HUES64 (cell line): ENCODE results near the gene CYB561D1.

Source experiments
- H3K27ac ChIP-seq: 2 replicates; pipeline ENCODE4 v1.7.0; 2013; ENCODE audit warnings: low read depth, low read length, inconsistent platforms
- H3K27me3 ChIP-seq: 2 replicates; pipeline ENCODE4 v1.6.1; 2013; ENCODE audit warnings: mild to moderate bottlenecking, low read length; ENCODE audit not compliant: insufficient read depth
- H3K36me3 ChIP-seq: 2 replicates; pipeline ENCODE4 v1.6.1; 2013; ENCODE audit warnings: mild to moderate bottlenecking, low read length; ENCODE audit not compliant: insufficient read depth
- H3K4me1 ChIP-seq: 2 replicates; pipeline ENCODE4 v1.6.1; 2013; ENCODE audit warnings: mild to moderate bottlenecking, low read length, moderate library complexity; ENCODE audit not compliant: insufficient read depth
- H3K4me3 ChIP-seq: 2 replicates; pipeline ENCODE4 v1.5.1; 2013; ENCODE audit warnings: mild to moderate bottlenecking, low read length, moderate library complexity
- H3K9ac ChIP-seq: 2 replicates; pipeline ENCODE4 v1.6.1; 2013; ENCODE audit warnings: mild to moderate bottlenecking, low read depth, low read length
- H3K9me3 ChIP-seq: 2 replicates; pipeline ENCODE4 v1.6.1; 2013; ENCODE audit warnings: low read depth, low read length; ENCODE audit not compliant: insufficient read depth
- WGBS: fragments of 150-250, 120-280 bp; methylation state at CpG from one replicate; pipeline ENCODE4 v1.1.7; 2013; ENCODE audit warnings: missing lambda C conversion rate; 5-methylcytosine and 5-hydroxymethylcytosine counted together

Gene CYB561D1

DNA sequence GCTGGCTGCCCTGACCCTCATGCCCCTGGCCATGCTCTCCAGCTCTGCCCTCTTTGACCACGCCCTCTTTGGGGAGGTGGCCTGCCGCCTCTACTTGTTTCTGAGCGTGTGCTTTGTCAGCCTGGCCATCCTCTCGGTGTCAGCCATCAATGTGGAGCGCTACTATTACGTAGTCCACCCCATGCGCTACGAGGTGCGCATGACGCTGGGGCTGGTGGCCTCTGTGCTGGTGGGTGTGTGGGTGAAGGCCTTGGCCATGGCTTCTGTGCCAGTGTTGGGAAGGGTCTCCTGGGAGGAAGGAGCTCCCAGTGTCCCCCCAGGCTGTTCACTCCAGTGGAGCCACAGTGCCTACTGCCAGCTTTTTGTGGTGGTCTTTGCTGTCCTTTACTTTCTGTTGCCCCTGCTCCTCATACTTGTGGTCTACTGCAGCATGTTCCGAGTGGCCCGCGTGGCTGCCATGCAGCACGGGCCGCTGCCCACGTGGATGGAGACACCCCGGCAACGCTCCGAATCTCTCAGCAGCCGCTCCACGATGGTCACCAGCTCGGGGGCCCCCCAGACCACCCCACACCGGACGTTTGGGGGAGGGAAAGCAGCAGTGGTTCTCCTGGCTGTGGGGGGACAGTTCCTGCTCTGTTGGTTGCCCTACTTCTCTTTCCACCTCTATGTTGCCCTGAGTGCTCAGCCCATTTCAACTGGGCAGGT is 49.5 kb downstream of the CYB561D1 start:
- WGBS, result 93% methylated on average over 24 of the region's 24 CpGs
- H3K9ac ChIP-seq, result no peak overlapping the region

GRCh38 chr1:109543988-109544735 is 50.3 kb downstream of the CYB561D1 start:
- no peaks in the 10 kb centered on the region for H3K27me3 ChIP-seq
- no peaks in the 10 kb centered on the region for H3K9me3 ChIP-seq
- no peak overlapping the region for H3K9ac ChIP-seq
- H3K36me3 ChIP-seq, result no peaks in the 10 kb centered on the region
- WGBS, result 85% methylated on average over 14 of the region's 14 CpGs
- H3K27ac ChIP-seq, result no peak overlapping the region
- H3K4me1 ChIP-seq, result peaks cover 13% of the 10 kb centered on the region; the same call in 1 of the 2 replicates
- no peak overlapping the region for H3K4me3 ChIP-seq

More for the DNA sequence above, 49.5 kb downstream of the CYB561D1 start:
- no peak overlapping the region for H3K27ac ChIP-seq
- peaks cover 13% of the 10 kb centered on the region; the same call in 1 of the 2 replicates for H3K4me1 ChIP-seq
- no peaks in the 10 kb centered on the region for H3K27me3 ChIP-seq
- no peaks in the 10 kb centered on the region for H3K9me3 ChIP-seq
- H3K36me3 ChIP-seq, result no peaks in the 10 kb centered on the region
- H3K4me3 ChIP-seq, result no peak overlapping the region

DNA sequence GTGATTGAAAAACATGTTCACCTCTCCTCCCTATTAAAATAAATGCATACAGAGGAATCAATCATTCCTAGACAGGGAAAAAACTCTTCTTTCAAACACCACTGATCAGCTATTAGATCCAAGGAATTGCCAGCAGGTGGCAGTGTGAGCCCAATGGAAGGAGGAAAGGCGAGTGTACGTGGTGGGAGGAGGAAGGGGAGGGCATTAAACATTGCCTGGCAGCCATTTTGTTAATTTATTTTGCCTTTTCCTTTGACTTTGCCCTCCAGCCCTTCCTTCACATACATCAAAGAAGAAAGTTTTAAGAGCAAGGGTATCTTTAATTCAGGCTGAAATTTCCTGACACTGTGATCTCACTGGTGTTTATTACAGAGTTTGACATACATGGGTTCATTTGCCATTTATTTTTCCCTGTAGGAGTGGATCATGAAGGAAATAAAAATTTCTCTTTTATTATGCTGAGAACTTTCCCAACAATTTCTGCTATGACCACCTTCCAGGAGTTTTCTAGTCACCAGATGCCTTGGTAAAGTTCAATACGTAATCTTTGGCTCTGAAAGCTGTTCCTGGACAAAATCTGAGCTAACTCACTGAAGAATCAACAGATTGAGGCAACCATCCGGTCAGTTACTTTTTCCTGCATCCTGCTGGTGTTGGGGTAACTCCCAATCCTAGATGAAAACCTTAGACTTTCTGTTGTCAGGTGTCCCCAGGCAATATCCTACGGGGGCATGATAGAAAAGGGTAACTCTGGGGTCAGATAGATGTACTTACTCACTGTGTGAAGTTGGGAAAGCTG is 52.6 kb downstream of the CYB561D1 start:
- Histone ChIP-seq H3K36me3 (no peaks in the 10 kb centered on the region), H3K27ac (peak overlapping the region; percentile 38; the same call in 1 of the 2 replicates), H3K4me3 (peak overlapping the region; percentile 98), H3K9ac (no peak overlapping the region), H3K9me3 (no peaks in the 10 kb centered on the region), H3K4me1 (peaks cover 21% of the 10 kb centered on the region), H3K27me3 (no peaks in the 10 kb centered on the region)
- WGBS, result 49% methylated on average over 5 of the region's 5 CpGs

- Histone ChIP-seq H3K4me3 (peak overlapping the region; percentile 98), H3K9ac (peak overlapping the region; percentile 88), H3K9me3 (no peaks in the 10 kb centered on the region), H3K4me1 (peaks cover 21% of the 10 kb centered on the region), H3K36me3 (no peaks in the 10 kb centered on the region), H3K27ac (peak overlapping the region; percentile 75; the same call in 1 of the 2 replicates), H3K27me3 (no peaks in the 10 kb centered on the region)
- WGBS, result 19% methylated on average over 22 of the region's 22 CpGs
These were observed 53.8 kb downstream of the CYB561D1 start for GRCh38 chr1:109547463-109548320.

DNA sequence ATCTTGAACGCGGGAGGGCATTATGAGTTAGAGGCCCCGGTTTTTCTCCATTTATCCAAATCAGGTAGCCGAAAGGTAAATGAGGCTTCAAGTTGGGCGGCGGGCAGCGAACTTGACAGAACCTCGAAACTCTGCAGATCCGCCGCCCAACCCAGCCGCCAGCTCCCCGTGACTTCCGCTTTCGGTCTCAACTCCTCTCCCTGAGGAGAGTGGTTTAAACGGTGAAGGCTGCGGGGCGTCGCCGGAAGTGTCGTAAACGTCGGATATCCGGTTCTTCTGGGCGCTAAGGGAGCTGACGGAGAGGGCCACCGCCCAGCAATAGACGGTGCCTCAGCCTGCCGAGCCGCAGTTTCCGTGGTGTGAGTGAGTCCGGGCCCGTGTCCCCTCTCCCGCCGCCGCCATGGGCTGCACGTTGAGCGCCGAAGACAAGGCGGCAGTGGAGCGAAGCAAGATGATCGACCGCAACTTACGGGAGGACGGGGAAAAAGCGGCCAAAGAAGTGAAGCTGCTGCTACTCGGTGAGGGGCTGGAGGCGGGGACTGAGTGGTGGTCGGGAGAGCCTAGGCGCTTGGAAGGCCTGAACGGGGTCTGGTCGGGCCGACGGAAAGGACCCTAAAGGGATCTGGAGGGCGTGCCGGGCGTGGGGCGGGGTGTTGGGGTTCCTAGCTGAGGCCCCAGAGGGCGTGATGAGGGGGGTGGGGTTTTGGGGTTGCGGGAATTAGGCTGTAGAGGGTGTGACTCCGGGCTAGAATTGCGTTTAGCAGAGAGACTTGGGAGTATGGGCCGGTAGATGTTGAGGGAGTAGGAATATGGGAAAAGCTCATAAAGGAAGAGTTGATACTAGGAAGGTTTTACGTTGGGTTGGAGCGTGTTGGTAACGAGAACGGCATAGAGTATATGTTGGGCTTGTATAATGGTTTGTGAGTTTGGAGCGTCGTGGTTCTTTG is 54.7 kb downstream of the CYB561D1 start, which contains the start of gene GNAI3:
Gene GNAI3 (plus strand): TSS at position 295 of the 947 bp plus-strand sequence. CDS start 106 bp downstream, at position 401.
- H3K4me1 ChIP-seq, result peaks cover 21% of the 10 kb centered on the region
- WGBS, result under 1% methylated on average over 68 of the region's 68 CpGs
- H3K27ac ChIP-seq, result peak within 1 kb of the TSS; percentile 88

More for the DNA sequence above, 54.7 kb downstream of the CYB561D1 start, which contains the start of gene GNAI3:
- H3K4me3 ChIP-seq, result peak within 1 kb of the TSS; percentile 98
- H3K9ac ChIP-seq, result peak within 1 kb of the TSS; percentile 88
- no peaks in the 10 kb centered on the region for H3K27me3 ChIP-seq
- no peaks in the 10 kb centered on the region for H3K9me3 ChIP-seq
- H3K36me3 ChIP-seq, result no peaks in the 10 kb centered on the region
